ENCODE data around the gene HADHA. TPM values are rescaled to one million over a fixed set of nuclear protein-coding genes. Genes with fewer than 3 reads are reported as not detected.

HADHA gene
- total RNA-seq, 2 experiments from 2014 or later: 126 to 150 TPM

- DNase-seq (ENCODE audit: low spot score): no peak
- Histone ChIP-seq H3K4me3 (ENCODE audit: low read depth, low read length, poor library complexity, severe bottlenecking) (no peak overlapping the region), H3K9me3 (ENCODE audit: low read length) (no peaks in the 10 kb centered on the region), H3K79me2 (ENCODE audit: insufficient read depth, low read depth, low read length) (no peaks in the 10 kb centered on the region), H3K4me2 (ENCODE audit: low read length) (no peak overlapping the region), H2AFZ (ENCODE audit: low read length) (no peak overlapping the region), H3K9me2 (ENCODE audit: insufficient read depth, low read length) (no peaks in the 10 kb centered on the region), H3K36me3 (ENCODE audit: insufficient read depth, low read length) (peaks cover 84% of the 10 kb centered on the region), H3K4me1 (ENCODE audit: insufficient read depth, low read length, poor library complexity, severe bottlenecking) (peaks cover 11% of the 10 kb centered on the region), H3K27ac (ENCODE audit: low read depth, low read length, poor library complexity, severe bottlenecking) (no peak overlapping the region), H4K20me1 (ENCODE audit: insufficient read depth, low read length) (no peaks in the 10 kb centered on the region)
- TF ChIP-seq EZH2phosphoT487 (IDR thresholded peaks at IDR 0.05; ENCODE audit: borderline replicate concordance, low read depth, low read length): no peak
- TF ChIP-seq, protein P1, sequence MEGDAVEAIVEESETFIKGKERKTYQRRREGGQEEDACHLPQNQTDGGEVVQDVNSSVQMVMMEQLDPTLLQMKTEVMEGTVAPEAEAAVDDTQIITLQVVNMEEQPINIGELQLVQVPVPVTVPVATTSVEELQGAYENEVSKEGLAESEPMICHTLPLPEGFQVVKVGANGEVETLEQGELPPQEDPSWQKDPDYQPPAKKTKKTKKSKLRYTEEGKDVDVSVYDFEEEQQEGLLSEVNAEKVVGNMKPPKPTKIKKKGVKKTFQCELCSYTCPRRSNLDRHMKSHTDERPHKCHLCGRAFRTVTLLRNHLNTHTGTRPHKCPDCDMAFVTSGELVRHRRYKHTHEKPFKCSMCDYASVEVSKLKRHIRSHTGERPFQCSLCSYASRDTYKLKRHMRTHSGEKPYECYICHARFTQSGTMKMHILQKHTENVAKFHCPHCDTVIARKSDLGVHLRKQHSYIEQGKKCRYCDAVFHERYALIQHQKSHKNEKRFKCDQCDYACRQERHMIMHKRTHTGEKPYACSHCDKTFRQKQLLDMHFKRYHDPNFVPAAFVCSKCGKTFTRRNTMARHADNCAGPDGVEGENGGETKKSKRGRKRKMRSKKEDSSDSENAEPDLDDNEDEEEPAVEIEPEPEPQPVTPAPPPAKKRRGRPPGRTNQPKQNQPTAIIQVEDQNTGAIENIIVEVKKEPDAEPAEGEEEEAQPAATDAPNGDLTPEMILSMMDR (conservative IDR thresholded peaks at IDR 0.05; ENCODE audit: low read length): no peak
- intact Hi-C loops (cut with micrococcal nuclease; ENCODE audit: unreplicated experiment): no loop called here
- CTCF ChIA-PET (ENCODE audit: unreplicated experiment): no interaction called here
- no TSS peak for BruUV-seq (replicated peaks)
- POLR2A ChIA-PET: no interaction called here
Observed at GRCh38 chr2:26193578-26194231, 50.7 kb downstream of the HADHA start.

GRCh38 chr2:26191316-26192159 is 52.9 kb downstream of the HADHA start:
- no TSS peak for BruUV-seq (replicated peaks)
- Histone ChIP-seq H3K27ac (ENCODE audit: low read depth, low read length, poor library complexity, severe bottlenecking) (no peak overlapping the region), H3K4me1 (ENCODE audit: insufficient read depth, low read length, poor library complexity, severe bottlenecking) (no peaks in the 10 kb centered on the region), H3K4me2 (ENCODE audit: low read length) (no peak overlapping the region), H4K20me1 (ENCODE audit: insufficient read depth, low read length) (no peaks in the 10 kb centered on the region), H3K36me3 (ENCODE audit: insufficient read depth, low read length) (peaks cover 62% of the 10 kb centered on the region), H3K9me3 (ENCODE audit: low read length) (no peaks in the 10 kb centered on the region), H2AFZ (ENCODE audit: low read length) (no peak overlapping the region), H3K79me2 (ENCODE audit: insufficient read depth, low read depth, low read length) (no peaks in the 10 kb centered on the region), H3K4me3 (ENCODE audit: low read depth, low read length, poor library complexity, severe bottlenecking) (no peak overlapping the region), H3K9me2 (ENCODE audit: insufficient read depth, low read length) (no peaks in the 10 kb centered on the region)
- ChIA-PET POLR2A (interaction anchor here (0.5 kb wide), 1 partner anchor 42 kb away, joined by 4 read pairs; no protein-coding TSS in a partner anchor), CTCF (ENCODE audit: unreplicated experiment) (no interaction called here)
- TF ChIP-seq, protein P1 (conservative IDR thresholded peaks at IDR 0.05; ENCODE audit: low read length): no peak
- no peak for TF ChIP-seq EZH2phosphoT487 (IDR thresholded peaks at IDR 0.05; ENCODE audit: borderline replicate concordance, low read depth, low read length)
- intact Hi-C loops (cut with micrococcal nuclease; ENCODE audit: unreplicated experiment): no loop called here
- no peak for DNase-seq (ENCODE audit: low spot score)

DNA sequence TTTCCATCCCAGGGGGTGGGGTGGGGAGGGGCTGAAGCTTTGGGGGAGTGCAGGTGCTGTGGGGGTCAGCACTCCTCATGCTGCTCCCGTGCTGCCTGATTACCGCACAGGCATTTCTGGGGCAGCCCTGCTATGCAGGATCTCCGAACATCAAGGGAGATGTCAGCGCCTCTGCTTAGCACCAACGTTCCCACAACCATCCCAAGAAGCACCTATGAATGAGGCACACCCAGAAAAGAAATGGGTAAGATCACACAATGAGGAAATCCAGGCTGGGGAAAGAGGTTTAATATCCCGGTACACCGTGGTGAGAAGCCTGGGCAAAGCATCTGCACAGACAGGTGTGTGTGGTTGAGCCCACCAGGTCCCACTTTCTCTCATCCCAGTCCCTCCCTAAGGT is 54.1 kb downstream of the HADHA start:
- H2AFZ ChIP-seq (ENCODE audit: low read length): no peak overlapping the region
- no peaks in the 10 kb centered on the region for H4K20me1 ChIP-seq (ENCODE audit: insufficient read depth, low read length)
- H3K36me3 ChIP-seq (ENCODE audit: insufficient read depth, low read length): peaks cover 50% of the 10 kb centered on the region
- no peaks in the 10 kb centered on the region for H3K4me1 ChIP-seq (ENCODE audit: insufficient read depth, low read length, poor library complexity, severe bottlenecking)
- H3K9me3 ChIP-seq (ENCODE audit: low read length): no peaks in the 10 kb centered on the region
- DNase-seq (ENCODE audit: low spot score): no peak
- no TSS peak for BruUV-seq (replicated peaks)
- no peak overlapping the region for H3K4me2 ChIP-seq (ENCODE audit: low read length)
- ChIA-PET POLR2A (no interaction called here), CTCF (ENCODE audit: unreplicated experiment) (interaction anchor here (0.6 kb wide), 1 partner anchor 778 kb away, joined by 6 read pairs; no protein-coding TSS in a partner anchor)
- no peak overlapping the region for H3K4me3 ChIP-seq (ENCODE audit: low read depth, low read length, poor library complexity, severe bottlenecking)
- TF ChIP-seq EZH2phosphoT487 (IDR thresholded peaks at IDR 0.05; ENCODE audit: borderline replicate concordance, low read depth, low read length): no peak
- TF ChIP-seq, protein P1 (conservative IDR thresholded peaks at IDR 0.05; ENCODE audit: low read length): no peak
- H3K27ac ChIP-seq (ENCODE audit: low read depth, low read length, poor library complexity, severe bottlenecking): no peak overlapping the region
- no peaks in the 10 kb centered on the region for H3K79me2 ChIP-seq (ENCODE audit: insufficient read depth, low read depth, low read length)
- no peaks in the 10 kb centered on the region for H3K9me2 ChIP-seq (ENCODE audit: insufficient read depth, low read length)
- intact Hi-C loops (cut with micrococcal nuclease; ENCODE audit: unreplicated experiment): no loop called here

Data from OCI-LY7 (cell line).